GM12878 (cell line): ENCODE data around the gene RAB30. TPM values are rescaled to one million over a fixed set of nuclear protein-coding genes. Genes with fewer than 3 reads are reported as not detected.

Experiments
- ESRRA ChIP-seq: IDR thresholded peaks from 2 replicates; pipeline ENCODE4 v1.6.1; 2012; ENCODE audit warnings: mild to moderate bottlenecking, low read length, improper control_type of control experiment
- YBX1 ChIP-seq: fragments of 450-650 bp; IDR thresholded peaks from 2 replicates; pipeline ENCODE4 v1.6.1; 2016; ENCODE audit warnings: antibody characterized with exemption
- ZBED1 ChIP-seq: IDR thresholded peaks from 2 replicates; pipeline ENCODE4 v1.6.1; 2016; ENCODE audit warnings: borderline replicate concordance
- polyA plus RNA-seq, 11 experiments: library from polyadenylated mRNA; depleted of rRNA in 4 of 11; unstranded in 6 of 11; stranded (reverse) in 5 of 11; fragments of >200 nt; fragmentation: Nextera tagmentation in 4 of 11; fragmentation: Illumina TruSeq in 1 of 11; extraction: Ambion mirVana in 4 of 11; extraction: Trizol in 1 of 11; gene quantifications; 1 replicate in 1 of 11; 2 replicates in 10 of 11; pipeline versions ENCODE4 v1.2.1 to v1.2.3, GENCODE V29; 2011 to 2016; ENCODE audit warnings: inconsistent platforms in 2 of 11, missing spikeins in 2 of 11, low read depth in 1 of 11
- total RNA-seq, 4 experiments: library from RNA; depleted of rRNA in 3 of 4; stranded (reverse); fragments of >200 nt in 3 of 4; fragmentation: Illumina TruSeq in 1 of 4; extraction: Trizol in 1 of 4; gene quantifications; 2 replicates each; pipeline versions ENCODE4 v1.2.1 to v1.2.3, GENCODE V29; 2013 to 2021
- TF ChIP-seq, protein P1 (sequence below): IDR thresholded peaks from 2 replicates; pipeline ENCODE4 v1.6.1; 2012; ENCODE audit warnings: mild to moderate bottlenecking, low read depth, low read length
- TF ChIP-seq, protein P2 (sequence below): fragments of 450-650 bp; IDR thresholded peaks from 2 replicates; pipeline ENCODE4 v1.6.1; 2018; ENCODE audit warnings: borderline replicate concordance, mild to moderate bottlenecking; ENCODE audit not compliant: partially characterized antibody

The RAB30 gene
- total and polyA plus RNA-seq, 10 of the 15 experiments (the other 5 are each of a cell fraction or from before 2014, with no cell fraction given) = 9.8 to 26.7 (median 19.2) TPM

DNA sequence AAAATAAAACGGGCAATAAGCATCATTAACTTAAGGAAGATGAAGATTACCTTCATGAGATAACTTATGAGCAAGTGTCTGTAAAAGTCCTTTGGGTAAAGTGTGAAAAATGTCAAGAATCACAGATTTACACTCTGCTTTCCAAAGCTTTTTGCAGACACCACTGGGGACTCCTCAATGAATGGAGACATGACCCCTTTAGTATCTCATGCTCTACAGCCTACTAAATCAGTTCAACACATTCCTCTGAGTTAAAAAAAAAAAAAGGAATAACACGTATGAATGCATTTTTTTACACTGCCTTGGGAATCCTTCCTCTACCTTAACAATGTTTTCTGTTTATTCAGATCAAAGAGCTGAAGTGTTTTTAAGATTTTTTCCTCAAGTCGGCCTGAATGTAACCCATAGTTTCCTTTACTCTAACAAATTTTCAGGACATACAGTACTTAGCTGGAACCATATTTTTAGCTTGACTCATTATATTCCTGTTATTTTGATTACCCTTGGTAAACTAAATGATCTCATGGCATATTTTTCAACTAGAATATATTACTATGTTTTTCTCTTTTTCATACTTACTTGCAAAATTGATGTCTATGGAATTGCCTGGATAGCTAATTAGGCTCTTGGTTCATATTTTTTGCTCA is 25.9 kb upstream of the RAB30 start (continued):
- TF ChIP-seq, protein P1, sequence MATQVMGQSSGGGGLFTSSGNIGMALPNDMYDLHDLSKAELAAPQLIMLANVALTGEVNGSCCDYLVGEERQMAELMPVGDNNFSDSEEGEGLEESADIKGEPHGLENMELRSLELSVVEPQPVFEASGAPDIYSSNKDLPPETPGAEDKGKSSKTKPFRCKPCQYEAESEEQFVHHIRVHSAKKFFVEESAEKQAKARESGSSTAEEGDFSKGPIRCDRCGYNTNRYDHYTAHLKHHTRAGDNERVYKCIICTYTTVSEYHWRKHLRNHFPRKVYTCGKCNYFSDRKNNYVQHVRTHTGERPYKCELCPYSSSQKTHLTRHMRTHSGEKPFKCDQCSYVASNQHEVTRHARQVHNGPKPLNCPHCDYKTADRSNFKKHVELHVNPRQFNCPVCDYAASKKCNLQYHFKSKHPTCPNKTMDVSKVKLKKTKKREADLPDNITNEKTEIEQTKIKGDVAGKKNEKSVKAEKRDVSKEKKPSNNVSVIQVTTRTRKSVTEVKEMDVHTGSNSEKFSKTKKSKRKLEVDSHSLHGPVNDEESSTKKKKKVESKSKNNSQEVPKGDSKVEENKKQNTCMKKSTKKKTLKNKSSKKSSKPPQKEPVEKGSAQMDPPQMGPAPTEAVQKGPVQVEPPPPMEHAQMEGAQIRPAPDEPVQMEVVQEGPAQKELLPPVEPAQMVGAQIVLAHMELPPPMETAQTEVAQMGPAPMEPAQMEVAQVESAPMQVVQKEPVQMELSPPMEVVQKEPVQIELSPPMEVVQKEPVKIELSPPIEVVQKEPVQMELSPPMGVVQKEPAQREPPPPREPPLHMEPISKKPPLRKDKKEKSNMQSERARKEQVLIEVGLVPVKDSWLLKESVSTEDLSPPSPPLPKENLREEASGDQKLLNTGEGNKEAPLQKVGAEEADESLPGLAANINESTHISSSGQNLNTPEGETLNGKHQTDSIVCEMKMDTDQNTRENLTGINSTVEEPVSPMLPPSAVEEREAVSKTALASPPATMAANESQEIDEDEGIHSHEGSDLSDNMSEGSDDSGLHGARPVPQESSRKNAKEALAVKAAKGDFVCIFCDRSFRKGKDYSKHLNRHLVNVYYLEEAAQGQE = no peak
- TF ChIP-seq ESRRA = no peak
- TF ChIP-seq, protein P2, sequence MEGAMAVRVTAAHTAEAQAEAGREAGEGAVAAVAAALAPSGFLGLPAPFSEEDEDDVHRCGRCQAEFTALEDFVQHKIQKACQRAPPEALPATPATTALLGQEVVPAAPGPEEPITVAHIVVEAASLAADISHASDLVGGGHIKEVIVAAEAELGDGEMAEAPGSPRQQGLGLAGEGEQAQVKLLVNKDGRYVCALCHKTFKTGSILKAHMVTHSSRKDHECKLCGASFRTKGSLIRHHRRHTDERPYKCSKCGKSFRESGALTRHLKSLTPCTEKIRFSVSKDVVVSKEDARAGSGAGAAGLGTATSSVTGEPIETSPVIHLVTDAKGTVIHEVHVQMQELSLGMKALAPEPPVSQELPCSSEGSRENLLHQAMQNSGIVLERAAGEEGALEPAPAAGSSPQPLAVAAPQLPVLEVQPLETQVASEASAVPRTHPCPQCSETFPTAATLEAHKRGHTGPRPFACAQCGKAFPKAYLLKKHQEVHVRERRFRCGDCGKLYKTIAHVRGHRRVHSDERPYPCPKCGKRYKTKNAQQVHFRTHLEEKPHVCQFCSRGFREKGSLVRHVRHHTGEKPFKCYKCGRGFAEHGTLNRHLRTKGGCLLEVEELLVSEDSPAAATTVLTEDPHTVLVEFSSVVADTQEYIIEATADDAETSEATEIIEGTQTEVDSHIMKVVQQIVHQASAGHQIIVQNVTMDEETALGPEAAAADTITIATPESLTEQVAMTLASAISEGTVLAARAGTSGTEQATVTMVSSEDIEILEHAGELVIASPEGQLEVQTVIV = no peak
- TF ChIP-seq ZBED1 = no peak
- TF ChIP-seq YBX1 = no peak
